NCI-H748 (cell line): ENCODE measurements around the gene SNAPIN.
A peak's percentile ranks its signal among the peaks of the same experiment; 100 is the strongest.

Source experiments
- DNase-seq: peaks from one replicate; lab custom pipeline; 2025; ENCODE audit not compliant: unreplicated experiment; lab: John Stamatoyannopoulos, UW

SNAPIN gene, protein sequence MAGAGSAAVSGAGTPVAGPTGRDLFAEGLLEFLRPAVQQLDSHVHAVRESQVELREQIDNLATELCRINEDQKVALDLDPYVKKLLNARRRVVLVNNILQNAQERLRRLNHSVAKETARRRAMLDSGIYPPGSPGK

DNA sequence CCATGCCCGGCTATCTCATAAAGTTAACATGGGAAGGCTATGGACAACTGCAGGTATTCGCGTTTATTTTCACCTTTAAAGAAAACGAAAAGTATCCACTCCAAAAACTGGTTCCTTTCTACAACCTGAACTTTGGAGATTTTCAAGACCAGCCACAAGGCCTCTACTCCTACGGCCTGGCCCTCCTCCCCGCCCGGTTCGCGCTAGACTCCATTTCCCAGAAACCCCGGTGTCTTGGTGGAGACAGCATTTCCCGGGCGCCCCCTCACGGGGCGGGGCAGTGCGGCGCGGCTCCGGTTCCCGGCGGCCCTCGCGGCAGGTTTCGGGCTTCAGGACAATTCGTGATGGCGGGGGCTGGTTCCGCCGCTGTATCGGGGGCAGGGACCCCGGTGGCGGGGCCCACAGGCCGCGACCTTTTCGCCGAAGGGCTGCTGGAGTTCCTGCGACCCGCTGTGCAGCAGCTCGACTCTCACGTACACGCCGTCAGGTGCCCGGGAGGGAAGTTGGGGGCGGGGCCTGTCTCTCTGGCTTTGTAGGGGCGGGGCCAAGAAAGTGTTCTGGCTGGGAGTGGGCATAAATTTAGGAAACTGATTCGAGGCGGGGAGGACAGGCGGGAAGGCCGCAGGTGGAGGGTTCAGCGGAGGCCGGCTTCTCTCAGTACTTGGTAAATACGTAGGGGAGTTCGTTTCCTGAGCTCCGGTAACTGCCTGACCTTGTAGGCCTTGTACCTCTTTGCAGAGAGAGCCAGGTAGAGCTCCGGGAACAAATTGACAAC is at the start of gene SNAPIN:
Gene SNAPIN, plus strand, starts transcription at position 304 of the 775 bp plus-strand sequence. Its CDS starts 41 bp downstream, at position 345.
- DNase-seq = peak; percentile 90

DNA sequence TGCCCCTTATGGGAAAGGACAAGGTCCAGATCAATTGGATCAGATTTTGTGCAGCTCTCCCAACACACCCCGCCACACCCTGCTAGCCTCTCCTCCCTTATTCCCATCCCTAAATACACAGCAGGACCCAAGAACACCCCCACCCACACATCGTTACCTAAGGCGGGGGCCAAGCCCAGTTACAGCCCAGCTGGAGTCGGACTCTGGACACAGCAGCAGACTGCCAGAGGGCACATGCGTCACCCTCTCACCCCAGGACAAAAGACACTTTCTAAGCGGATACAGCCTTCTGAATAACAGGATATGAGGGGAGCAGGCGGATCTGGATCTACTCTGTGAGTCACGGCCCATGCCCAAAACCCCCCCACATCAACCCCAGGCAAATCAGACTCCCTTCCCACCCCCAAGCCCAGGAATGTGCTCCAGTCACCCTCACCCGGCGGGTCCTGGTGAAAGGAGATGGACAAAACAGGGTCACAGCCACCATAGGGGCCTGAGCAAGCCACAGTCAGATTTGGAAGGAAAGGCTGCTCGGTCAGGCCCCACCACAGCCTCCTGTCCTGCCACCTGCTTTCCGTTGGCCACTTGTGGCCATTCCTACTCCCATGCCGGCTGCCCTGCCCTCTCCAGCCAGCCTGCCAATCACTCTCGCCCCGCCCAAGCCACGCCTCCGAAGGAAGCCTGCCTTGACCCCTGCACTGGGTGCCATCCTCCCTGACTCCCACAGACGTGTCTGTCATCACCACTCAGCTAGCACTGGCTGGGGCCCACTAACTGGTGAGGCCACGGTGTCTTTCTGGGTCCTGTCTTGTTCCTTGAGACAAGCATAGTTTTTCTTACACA is 49.5 kb upstream of the SNAPIN start:
- DNase-seq = no peak

DNA sequence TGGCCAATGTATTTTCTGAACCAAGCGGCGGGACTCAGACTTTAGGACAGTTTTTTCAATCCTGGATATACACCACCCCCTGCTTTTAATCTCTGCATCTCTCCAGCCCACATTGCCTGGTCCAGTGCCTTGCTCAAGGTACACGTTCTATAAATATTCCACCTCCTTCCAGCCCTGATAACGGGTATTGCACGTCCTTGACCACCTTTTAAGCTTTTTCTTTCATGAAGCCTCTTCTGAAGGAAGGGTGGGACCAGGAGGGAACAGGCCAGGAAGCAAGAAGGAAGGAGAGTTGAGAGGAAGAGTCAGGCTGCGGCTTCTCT is 49.0 kb upstream of the SNAPIN start:
- no peak for DNase-seq

DNA sequence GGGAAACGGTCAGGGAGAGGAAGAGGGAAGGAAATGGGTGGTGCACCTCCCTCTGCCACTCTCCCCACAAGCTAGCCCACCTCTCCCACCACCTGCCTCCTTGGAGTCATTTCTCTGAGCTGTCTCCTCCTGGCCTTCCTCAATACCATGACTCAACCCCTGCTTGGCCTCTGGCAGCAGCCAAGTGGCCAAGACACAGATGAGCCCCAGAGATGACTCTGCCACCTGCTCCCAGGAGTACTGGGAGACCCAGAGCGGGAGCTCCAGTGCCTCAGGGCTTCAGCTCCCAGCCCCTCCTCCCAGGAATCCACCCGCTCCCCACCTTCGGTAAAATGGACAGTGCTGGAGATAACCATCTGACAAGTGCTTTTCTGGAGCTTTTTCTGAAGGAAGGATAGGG is 48.2 kb upstream of the SNAPIN start:
- no peak for DNase-seq

DNA sequence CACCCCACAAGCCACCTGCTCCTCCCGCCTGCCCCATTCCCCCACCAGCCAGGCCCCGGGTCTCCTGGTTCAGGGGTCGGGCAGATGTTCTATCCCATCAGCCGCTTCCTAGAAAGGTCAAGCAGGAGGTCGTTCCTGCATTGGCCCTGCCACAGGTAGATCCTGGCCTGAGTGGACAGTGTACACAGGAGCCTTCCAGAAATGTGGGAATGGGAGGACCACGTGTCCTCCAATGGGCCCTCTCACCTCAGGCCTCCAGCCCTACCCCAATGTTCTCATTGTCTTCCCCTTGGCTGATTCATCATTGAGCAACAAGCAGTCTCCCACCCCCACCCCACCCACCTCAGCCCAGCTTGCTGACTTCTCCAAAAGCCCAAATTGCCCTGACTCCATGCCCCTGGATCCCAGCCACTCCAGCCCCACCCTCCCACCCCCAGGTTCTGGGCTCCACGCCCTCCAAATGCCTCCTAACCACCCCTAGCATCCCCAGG is 47.6 kb upstream of the SNAPIN start:
- no peak for DNase-seq

DNA sequence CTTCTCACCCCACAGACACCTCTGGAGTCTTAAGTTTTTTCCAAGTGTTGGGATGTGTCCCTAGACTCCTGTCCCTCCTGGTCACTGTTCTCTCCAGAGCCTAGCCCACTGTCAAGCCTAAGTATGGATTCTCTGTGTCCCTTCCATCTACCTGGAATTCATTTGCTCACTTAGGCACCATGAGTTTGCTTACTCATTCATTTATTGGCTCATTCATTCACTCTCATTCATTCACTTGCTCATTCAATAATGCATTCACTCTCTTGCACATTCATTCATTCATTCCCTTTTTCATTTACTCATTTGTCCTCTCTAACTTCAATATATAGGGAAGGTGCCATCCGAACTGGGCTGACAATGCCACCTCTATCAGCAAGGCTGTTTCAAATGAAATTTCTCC is 47.1 kb upstream of the SNAPIN start:
- DNase-seq = no peak

DNA sequence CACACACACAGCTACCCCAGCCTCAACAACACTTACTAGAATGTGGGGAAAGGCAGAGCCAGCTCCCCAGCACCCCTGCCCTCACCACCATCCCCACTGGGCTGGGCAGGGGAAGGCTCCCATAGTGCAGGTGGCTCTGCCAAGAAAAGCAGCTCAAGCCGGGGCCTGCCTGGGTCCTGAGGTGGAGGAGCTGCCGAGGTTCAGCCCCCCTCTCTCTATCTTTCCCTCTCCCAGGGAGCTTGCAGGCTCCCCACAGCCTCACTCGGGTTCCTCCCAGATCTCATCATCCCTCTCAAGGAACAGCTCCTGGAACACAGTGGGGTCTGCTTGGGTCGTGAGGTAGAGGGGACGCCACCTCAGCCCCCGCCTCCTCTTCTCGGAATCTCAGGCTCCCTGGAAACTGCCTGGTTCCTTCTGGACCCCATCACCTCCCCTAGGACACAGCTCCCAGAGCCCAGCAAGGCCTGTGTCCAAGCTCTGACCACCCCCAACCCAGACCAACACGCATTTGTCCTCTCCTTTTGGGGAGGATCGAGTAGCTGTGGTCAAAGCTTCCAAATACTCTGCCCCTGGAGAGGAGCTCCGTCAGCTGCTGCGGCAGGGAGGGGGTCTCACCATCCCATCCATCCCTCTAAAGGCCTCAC is 46.3 kb upstream of the SNAPIN start:
- DNase-seq = no peak

DNA sequence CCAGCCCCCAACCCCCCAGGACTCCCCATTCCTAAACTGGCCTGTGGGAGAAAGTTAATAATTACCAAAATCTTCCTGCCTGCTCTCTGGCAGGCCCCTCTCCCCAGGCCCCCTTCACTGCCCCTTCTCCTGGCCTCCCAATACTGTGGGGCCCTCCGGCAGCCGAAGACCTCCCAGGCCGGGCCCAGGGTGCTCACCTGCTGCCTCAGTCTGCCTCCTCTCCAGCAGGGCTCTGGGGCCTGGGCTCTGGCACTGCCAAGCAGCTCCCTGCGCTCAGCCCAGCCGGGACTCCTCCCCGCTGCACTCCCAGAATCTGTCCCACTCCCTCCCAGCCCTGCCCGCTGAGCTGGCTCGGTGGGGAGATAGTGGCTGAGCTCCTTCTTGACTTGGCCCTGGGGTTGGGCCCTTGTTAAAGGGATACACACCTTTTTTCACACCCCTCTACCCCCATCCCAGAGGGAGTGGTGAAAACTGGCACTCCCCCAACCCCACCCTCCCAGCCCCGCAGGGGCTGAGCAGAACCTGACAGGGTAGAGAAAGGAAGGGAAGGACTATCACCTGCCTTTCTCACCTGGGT is 45.7 kb upstream of the SNAPIN start, which contains the start of gene S100A16:
Gene S100A16, minus strand, starts transcription at position 383 of the 577 bp plus-strand sequence. CDS start 4,986 bp downstream, outside the sequence.
- DNase-seq = no peak

DNA sequence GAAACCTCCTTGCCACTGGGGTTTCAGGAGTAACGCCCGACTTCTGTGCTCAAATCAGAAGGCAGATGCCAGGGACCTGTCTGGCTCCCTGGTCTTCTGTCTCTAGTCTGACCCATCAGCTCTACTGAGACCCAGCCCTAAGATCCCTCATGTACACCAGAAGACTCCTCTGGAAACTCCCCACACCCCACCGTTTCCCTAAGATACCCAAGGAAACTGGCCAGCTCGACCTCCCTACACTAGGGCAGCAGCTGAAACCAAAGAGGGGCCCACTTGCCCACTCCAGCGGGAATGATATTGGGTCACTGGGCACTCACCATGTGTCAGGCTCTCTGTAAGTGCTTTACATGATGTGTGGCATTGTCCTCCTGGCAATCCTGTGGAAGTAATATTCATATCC is 45.1 kb upstream of the SNAPIN start:
- DNase-seq = no peak

DNA sequence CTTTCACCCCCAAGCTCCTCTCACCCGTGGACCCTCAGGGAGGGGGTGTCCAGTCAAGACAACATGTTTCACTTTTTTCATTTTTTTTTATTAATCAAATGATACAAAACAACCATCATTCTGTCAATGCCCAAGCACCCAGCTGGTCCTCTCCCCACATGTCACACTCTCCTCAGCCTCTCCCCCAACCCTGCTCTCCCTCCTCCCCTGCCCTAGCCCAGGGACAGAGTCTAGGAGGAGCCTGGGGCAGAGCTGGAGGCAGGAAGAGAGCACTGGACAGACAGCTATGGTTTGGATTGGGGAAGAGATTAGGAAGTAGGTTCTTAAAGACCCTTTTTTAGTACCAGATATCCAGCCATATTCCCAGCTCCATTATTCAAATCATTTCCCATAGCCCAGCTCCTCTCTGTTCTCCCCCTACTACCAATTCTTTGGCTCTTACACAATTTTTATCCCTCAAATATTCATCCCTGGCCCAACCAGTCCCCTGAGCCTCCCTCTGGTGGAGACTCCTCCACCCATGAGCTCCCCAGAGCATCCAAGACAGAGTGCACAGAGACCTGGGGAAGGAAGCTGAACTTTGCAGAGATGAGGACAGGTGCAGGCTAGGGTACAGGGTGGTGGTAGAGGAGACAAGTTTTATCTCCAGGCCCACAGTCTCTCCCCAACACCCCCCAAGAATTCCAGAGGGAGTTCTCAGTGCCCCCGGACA is 44.2 kb upstream of the SNAPIN start:
- no peak for DNase-seq

DNA sequence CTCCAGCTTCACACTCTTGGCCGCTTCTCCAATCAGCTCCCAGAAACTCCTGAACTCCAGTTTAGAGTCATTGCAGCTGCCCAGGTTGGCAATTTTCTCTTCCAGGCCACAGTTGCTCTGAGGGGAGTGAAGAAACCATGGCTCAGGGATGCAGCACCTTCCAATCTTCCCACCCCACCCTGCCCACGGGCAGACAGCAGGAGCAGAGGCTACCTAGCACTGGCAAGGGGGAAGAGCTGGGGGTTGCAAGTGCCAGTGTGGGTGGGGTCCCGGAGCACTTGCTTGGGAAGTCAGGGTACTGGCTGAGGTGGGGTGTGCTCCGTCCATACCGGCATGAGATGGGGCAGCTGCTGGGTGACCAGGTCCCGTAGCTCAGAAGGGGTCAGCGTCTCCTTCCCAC is 43.6 kb upstream of the SNAPIN start:
- DNase-seq = no peak

DNA sequence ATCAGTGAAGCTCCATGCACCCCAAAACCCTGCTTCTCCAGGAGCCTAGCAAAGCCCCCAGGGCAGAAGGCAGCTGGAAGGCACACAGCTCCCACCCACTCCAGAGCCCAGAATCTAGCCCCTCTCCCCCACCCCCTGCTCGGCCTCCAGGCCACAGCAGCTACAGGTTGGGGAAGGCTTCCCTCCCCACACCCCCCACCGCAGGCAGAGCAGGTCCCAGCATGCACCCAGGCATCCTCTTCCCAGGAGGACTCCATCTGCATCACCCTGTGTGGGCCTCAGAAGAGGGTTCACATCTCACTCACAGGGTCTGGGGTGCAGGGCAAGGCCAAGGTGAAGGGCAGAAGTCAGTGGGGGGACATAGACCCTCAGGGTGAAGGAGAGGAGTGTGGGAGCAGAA is 43.1 kb upstream of the SNAPIN start:
- no peak for DNase-seq

DNA sequence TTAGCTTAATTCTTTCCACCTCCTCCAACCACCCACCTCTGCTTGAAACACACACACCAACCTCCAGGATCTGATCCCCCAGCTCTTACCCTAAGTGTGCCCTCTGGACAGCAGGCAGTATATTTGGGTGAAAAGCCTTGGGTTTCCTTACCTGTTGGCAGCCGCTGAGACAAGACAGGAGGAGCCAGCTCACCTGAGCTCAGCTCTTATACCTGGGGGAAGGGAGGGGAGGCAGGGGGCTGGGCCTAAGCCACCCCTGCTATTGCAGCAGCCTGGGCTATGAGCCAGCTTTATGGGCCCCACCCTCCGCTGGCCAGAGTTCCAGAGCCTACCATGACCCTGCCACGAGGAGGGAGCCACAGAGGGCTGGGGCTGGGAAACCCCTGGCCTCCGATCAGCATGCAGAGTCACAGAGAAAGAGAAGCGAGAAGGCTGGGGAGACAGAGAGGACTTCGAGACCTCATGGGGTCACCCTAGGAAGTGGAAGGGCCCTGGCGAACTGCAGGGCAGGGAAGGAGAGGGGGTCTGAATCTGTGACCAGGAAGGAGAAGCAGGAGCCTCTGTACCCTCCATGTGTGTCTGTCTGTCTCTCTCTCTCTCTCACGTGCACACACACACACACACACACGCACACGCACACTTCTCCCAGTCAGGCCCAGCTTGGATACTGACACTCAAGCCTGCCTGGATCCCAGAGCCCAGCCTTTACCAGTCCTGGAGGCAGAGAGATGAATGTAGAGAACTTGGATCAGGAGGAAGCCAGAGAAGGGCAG is 42.2 kb upstream of the SNAPIN start, which contains the start of gene S100A14:
Gene S100A14, minus strand, starts transcription at position 182 of the 773 bp plus-strand sequence. CDS start 467 bp downstream, outside the sequence.
- no peak for DNase-seq

DNA sequence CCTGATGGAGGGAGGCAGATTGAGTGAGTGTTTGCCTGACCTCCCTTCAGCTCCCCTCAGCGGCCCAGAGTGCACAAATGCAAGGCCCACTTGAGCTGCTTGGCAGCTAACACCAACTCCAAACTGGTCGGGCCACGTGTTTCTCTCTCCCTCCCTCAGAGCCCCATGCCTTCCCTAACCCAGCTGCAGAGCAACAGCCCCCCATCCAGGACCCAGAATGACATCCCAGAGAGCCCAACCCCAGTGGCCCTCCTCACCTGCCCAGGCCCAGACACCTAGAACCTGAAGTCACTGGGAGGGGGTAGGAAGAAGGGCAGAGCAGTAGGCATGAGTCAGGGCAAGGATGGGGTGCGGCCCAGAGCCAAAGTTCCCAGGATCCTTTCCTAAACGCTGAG is 41.6 kb upstream of the SNAPIN start:
- DNase-seq = no peak

DNA sequence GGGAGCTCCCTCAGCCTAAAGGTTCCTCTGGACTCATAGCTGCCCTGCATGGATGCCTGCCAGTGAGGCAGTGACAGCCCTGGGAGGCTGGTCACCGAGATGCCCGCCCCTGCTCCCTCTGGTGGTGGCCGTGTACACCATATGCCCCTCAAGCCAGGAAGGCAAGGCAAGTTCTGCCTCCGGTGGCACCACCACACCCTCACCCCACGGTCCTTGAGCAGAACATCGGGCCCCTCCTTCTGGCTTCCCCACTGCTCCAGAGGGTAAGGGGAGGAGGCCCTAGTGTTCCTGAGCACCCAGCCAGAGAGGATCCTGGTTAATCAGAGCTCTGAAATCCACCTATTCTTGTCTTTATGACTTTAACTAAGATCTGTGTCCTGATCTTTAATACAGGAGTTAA is 40.8 kb upstream of the SNAPIN start:
- peak; percentile 82 for DNase-seq

DNA sequence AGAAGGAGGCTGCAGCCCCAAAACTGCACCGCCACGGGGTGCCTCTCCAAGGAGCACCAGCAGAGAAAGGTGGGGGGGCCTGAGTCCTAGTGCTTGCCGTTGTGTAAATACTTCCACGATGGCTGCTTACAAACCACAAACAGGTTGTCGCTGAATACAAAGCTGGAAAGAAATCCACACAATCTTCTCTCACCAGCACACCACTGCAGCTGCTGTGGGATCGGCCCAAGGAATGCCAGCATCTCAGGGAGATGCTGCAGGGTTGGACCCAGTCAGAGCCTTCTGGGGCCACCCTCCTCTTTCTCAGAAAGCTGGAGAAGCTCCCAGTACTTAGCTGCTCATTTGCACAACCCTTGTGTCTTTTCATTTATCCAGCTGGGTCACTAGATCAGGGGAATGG is 39.3 kb upstream of the SNAPIN start:
- DNase-seq = no peak

DNA sequence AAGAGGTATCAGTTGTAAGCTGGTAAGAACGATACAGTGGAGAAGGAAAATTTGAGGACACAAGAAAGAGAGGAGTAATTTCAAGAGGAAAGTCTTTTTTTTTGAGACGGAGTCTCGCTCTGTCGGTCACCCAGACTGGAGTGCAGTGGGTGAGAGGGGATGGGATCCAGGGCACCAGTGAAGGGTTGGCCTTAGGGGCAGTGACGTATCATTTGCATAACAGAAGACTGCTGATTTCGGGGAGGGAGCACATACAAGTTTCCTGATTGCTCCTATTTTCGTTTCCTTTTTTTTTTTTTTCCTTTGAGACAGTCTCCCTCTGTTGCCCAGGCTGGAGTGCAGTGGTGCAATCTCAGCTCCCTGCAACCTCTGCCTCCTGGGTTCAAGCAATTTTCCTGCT is 35.4 kb upstream of the SNAPIN start:
- no peak for DNase-seq

DNA sequence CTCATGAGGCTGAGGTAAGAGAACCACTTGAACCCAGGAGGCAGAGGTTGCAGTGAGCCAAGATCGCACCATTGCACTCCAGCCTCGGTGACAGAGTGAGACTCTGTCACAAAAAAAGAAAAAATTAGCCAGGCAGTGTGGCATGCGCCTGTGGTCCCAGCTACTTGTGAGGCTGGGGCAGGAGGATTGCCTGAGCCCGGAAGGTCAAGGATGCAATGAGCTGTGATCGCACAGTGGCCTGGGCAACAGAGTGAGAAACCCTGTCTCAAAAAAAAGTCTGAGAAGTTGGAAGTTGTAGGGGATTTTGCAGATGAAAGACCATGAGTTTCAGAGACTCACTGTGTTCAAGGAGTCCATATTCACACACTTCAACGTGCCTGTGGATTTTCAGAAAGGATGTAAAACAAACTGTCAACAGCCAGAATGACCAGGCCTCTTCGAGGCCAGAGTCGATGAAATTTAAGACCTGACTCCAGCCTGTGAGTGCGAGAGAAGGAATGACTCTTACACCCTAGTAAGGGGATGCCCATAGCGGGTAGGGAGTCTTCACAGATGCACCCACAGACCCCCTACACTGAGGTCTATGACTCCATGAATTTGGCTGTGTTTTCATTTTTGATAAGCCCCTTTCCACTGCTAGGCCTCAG is 33.4 kb upstream of the SNAPIN start:
- no peak for DNase-seq

DNA sequence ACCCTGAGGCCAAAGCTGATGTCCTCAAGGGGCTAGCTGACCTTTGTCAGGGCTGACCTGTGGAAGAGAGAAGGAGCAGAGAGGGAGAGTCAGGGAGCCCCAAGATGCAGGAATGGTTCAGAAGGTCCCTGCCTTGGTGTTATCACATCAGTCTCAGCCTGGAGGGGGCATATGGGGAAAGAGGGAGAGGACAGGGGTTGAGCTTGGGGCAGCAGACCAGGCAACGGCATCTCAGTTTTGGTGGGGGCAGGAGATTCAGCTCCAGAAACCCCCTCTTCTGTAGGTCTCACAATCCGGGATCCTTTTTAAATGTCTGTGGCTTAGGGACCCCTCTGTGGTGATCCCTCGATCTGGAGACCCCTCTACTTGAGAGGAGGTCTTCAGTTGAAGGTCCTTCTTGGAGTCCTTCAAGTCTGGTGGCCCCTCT is 32.0 kb upstream of the SNAPIN start:
- no peak for DNase-seq
